Mucosa of descending colon (tissue), 3 donors: ENCODE results near the gene TUBGCP6. TPM values are rescaled to one million over a fixed set of nuclear protein-coding genes. Genes with fewer than 3 reads are reported as not detected.

Experiments
- ATAC-seq: fragments of 200-7000 bp; cut with Tn5 transposase; one replicate; pipeline ENCODE4 v1.9.1; 2020; ENCODE audit warnings: mild to moderate bottlenecking, moderate library complexity
- DNase-seq, 3 donors: peaks; one replicate each; pipeline ENCODE4 v3.0.0-alpha.2; 2020
- H3K36me3 ChIP-seq: fragments of 200-600 bp; one replicate; pipeline ENCODE4 v1.8.0; 2021; ENCODE audit warnings: low read depth, mild to moderate bottlenecking
- H3K4me1 ChIP-seq: fragments of 200-600 bp; one replicate; pipeline ENCODE4 v1.8.0; 2021; ENCODE audit warnings: low read depth, mild to moderate bottlenecking
- H3K4me3 ChIP-seq: fragments of 200-600 bp; one replicate; pipeline ENCODE4 v1.8.0; 2021; ENCODE audit warnings: mild to moderate bottlenecking
- H3K9me3 ChIP-seq: fragments of 200-600 bp; one replicate; pipeline ENCODE4 v1.8.0; 2021; ENCODE audit warnings: mild to moderate bottlenecking
- intact Hi-C, 2 donors: fragments of 100-400 bp; cut with DNase I in 1 of 2; cut with micrococcal nuclease in 1 of 2; formaldehyde crosslinking; loops; one replicate each; pipeline versions ENCODE4 v1.11.0 to v1.11.1; 2022; cut with DNase I, micrococcal nuclease
- total RNA-seq, 3 donors: library from RNA; stranded (reverse); fragmentation: NEBNext Ultra II Directional in 2 of 3; extraction: Animal tissue kit (Norgen Biotek cat#: 25700) in 2 of 3; gene quantifications; one replicate each; pipeline versions ENCODE4 v1.2.1 to v1.2.4, GENCODE V29; 2021 to 2023
- TF ChIP-seq, protein P1 (sequence below): fragments of 200-600 bp; IDR thresholded peaks from one replicate; pipeline ENCODE4 v1.8.0; 2022; ENCODE audit warnings: antibody characterized with exemption, mild to moderate bottlenecking
- donor health status: DM: no; HTN: no; CAD: no; lungs with moderate emphysema.
- donor health status: DM: no; HTN: no; CAD: no.
- donor health status: DM: no; HTN: yes; CAD: no.

The TUBGCP6 gene
- total RNA-seq, 3 donors from 2014 or later, result 34.5 to 41.6 (median 40.5) TPM

DNA sequence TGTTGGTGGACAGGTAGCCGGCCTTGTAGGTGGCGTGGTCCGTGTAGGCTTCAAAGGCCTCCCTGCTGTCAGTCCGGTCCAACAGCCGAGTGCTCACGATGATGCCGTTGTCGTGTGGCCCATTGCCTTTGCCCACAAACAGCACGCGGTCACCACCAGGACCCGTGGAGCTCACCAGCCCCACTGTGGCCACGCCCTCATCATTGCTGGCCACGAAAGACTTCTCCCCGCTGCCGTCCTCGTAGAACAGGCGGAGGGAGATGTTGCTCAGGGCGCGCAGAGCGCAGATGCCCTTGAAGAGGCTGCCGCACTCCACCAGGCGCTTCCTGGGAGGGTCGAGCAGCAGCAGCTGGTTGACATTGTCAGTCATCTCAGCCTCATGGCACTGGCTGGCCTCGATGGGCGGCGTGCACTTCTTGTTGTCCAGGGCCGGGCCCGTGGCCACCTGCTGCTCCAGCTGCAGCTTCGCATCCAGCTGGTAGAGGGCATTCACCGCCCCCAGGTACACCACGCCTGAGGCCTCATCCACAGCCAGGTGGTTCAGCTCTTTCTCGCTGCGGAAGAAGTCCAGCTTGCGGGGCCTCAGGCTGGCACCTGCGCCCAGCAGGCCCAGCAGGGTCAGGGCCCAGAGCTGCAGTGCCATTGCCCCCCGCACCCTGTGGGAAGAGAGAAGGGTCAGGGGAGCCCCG is 45.3 kb upstream of the TUBGCP6 start:
- DNase-seq (no peak), ATAC-seq (no peak)
- TF ChIP-seq, protein P1, sequence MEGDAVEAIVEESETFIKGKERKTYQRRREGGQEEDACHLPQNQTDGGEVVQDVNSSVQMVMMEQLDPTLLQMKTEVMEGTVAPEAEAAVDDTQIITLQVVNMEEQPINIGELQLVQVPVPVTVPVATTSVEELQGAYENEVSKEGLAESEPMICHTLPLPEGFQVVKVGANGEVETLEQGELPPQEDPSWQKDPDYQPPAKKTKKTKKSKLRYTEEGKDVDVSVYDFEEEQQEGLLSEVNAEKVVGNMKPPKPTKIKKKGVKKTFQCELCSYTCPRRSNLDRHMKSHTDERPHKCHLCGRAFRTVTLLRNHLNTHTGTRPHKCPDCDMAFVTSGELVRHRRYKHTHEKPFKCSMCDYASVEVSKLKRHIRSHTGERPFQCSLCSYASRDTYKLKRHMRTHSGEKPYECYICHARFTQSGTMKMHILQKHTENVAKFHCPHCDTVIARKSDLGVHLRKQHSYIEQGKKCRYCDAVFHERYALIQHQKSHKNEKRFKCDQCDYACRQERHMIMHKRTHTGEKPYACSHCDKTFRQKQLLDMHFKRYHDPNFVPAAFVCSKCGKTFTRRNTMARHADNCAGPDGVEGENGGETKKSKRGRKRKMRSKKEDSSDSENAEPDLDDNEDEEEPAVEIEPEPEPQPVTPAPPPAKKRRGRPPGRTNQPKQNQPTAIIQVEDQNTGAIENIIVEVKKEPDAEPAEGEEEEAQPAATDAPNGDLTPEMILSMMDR, result no peak
- intact Hi-C loops, result no loop called here
- Histone ChIP-seq H3K9me3 (no peaks in the 10 kb centered on the region), H3K4me1 (peaks cover 26% of the 10 kb centered on the region), H3K4me3 (no peak overlapping the region), H3K36me3 (peaks cover 8% of the 10 kb centered on the region)

DNA sequence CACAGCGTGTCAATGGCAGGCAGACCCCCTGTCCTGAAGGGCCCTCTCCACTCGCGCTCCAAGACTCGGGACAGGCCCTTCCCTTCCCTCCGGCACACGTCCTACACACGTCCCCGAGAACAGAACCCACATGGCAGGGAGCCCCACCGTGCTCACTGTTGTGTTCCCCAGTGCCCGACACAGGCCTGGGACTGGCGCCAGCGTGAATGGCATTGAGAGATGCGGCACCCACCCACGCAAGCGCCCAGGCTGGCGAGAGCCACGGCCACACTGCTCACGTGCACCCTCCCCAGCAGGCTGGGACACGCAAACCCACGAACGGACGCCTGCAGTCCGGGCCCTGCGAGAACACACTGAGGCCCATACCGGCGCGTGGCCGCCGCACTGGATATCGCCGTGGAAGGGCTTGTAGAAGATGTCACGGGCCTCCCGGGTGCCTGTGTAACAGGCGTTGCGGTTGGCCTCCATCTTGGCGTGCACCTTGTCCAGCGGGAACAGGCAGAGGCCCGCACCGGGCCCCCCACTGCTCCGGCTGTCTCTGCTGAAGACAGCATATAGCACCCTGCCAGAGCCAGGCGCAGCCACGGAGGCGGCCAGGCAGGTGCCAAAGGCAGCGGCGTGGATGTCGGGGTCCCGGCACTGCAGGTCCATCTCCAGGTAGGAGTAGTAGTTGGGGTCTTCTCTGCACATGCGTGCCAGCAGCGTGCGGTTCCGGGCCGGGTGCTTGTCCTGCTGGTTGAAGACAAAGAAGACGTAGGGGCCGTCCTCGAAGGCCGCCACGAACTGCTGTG is 44.5 kb upstream of the TUBGCP6 start:
- peaks cover 8% of the 10 kb centered on the region for H3K36me3 ChIP-seq
- DNase-seq (no peak), ATAC-seq (no peak)
- no peaks in the 10 kb centered on the region for H3K9me3 ChIP-seq
- peaks cover 20% of the 10 kb centered on the region for H3K4me1 ChIP-seq
- intact Hi-C loops, result no loop called here
- no peak overlapping the region for H3K4me3 ChIP-seq
- TF ChIP-seq, protein P1, result no peak

DNA sequence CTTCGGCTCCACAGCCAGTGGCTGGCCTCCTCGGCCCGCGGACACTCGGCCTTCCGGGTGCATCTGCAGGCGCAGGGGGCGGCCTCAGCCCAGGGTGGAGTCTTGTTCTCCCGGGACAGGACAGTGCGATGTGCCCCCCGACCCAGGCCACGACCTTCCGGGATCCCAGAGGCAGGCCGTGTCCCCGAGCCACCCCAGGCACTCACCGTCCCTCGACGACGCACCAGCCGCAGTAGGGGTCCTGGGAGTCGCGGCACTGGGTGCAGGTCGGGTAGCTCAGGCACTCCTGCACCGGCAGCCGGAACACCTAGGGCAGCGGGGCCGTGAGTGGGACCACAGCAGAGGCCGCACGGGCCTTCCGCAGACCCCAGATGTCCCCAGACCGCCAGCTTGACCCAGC is 42.9 kb upstream of the TUBGCP6 start:
- TF ChIP-seq, protein P1, result no peak
- Histone ChIP-seq H3K9me3 (no peaks in the 10 kb centered on the region), H3K36me3 (peaks cover 12% of the 10 kb centered on the region), H3K4me1 (peaks cover 5% of the 10 kb centered on the region), H3K4me3 (no peak overlapping the region)
- no peak for DNase-seq
- intact Hi-C loops, result no loop called here
- ATAC-seq, result no peak

DNA sequence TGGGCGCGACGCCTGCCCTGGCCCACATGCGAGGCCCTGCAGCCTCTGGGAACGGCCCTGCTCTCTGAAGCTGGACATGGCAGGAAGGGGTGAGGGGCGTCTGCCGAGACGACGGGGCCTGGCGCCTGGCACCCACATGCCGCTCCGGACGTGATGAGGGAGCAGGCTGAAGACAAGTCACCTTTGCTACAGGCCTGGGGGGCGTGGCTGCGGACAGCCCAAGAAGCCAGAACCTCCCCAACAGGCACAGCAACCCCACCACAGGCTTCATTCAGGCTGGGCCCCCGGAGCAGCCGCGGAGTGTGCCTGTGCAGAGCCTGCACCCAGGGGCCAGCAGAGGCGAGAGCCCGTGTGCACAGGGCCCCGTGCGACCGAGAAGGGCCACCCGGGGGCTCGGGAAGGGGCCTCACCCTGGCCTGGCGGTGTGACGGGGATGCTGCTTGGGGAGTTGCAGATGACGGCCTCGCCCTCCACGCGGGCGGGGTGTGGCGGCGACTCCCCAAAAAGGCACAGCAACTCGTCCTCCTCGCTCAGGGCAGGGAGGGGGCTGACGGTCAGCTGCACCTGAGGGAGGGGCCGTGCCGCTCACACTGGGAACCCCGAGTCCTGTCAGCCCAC is 42.0 kb upstream of the TUBGCP6 start:
- ATAC-seq, result no peak
- TF ChIP-seq, protein P1, result no peak

DNA sequence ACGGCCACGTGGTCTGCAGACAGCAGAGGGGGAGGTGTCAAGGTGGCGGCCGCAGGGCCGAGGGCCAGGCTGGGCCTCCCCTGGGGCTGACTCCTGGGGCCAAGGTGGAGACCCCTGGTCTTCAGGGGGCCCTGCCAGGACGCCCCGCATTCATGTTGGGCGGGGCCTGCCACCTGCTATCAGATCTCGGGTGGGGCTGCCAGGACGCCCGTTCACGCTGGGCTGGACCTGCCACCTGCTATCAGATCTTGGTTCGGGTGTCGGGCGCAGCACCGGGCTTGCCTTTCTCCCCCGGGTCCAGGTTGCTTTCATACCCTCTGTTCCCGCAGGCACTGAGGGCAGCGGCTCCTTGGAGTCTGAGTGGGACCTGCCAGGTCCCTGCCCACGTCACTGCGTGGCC is 41.5 kb upstream of the TUBGCP6 start:
- no peak for ATAC-seq
- TF ChIP-seq, protein P1, result no peak
- intact Hi-C loops, result no loop called here
- H3K9me3 ChIP-seq, result no peaks in the 10 kb centered on the region
- no peak overlapping the region for H3K4me3 ChIP-seq
- H3K36me3 ChIP-seq, result peaks cover 12% of the 10 kb centered on the region
- DNase-seq, result no peak
- H3K4me1 ChIP-seq, result no peaks in the 10 kb centered on the region

More for the DNA sequence above, 42.0 kb upstream of the TUBGCP6 start:
- intact Hi-C loops, result no loop called here
- Histone ChIP-seq H3K36me3 (peaks cover 12% of the 10 kb centered on the region), H3K4me1 (no peaks in the 10 kb centered on the region), H3K4me3 (no peak overlapping the region), H3K9me3 (no peaks in the 10 kb centered on the region)
- DNase-seq, result no peak
